Measurements from ENCODE around the gene RPE. TPM values are rescaled to one million over a fixed set of nuclear protein-coding genes. Genes with fewer than 3 reads are reported as not detected.

The RPE gene
- total RNA-seq, 4 donors from 2014 or later = 31.0 to 105 (median 55.5) TPM

DNA sequence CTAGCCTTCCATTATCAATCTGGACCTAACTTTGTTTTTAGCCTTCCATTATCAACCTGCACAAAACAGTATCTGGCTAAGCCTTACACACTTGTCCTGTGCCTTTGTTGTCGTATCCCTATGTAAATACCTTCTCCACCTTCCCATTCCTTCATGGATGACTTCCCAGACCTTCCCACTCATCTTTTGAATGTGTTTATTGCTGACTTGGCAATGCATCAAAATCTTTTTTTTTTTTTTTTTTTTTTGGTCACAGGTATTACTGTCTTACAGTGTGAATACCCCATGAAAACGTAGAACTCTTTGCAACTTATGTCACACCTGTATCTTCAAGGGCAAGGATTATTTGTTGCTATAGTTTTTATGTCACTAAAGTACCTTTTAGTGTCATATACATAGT, 25.7 kb downstream of the RPE start:
- WGBS, 2 donors = 31 to 55% methylated on average over 2 of the region's 2 CpGs
- intact Hi-C loops (cut with DNase I) = no loop called here
- no peak for DNase-seq

DNA sequence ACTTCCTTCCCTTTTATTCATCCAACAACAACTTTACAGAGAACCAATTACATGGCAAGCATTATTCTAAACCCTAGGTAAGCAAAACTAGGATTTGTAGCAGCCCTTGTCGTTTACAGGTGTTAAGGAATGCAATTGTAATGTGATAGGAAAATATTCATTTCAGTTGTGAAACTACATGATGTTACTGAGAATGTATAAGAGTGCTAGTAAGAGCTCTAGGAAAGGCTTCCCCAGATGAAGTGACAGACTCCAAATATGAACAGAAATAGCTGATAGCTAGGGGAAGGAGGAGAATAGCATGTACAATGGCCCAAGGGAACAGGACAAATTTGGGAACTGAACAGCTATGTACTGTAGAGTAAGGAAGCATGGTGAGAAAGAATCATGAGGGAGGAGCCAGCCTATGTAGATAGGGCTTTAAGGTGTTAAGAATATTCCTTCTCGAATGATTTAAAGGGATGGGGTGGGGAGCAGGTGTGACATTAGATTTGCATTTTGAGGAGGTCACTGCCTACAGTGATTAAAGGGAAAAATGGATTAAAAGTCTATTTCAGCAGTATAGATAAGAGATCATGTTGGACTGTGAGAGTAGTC, 31.7 kb downstream of the RPE start:
- Histone ChIP-seq H3K27ac (no peak overlapping the region), H3K27me3 (no peaks in the 10 kb centered on the region), H3K9me3 (no peaks in the 10 kb centered on the region), H3K4me1 (no peaks in the 10 kb centered on the region), H3K4me3 (no peak overlapping the region), H3K36me3 (peaks cover 0 to 2% (median 0%) of the 10 kb centered on the region in 3 donors)
- intact Hi-C loops (cut with DNase I) = no loop called here
- TF ChIP-seq, protein P1, sequence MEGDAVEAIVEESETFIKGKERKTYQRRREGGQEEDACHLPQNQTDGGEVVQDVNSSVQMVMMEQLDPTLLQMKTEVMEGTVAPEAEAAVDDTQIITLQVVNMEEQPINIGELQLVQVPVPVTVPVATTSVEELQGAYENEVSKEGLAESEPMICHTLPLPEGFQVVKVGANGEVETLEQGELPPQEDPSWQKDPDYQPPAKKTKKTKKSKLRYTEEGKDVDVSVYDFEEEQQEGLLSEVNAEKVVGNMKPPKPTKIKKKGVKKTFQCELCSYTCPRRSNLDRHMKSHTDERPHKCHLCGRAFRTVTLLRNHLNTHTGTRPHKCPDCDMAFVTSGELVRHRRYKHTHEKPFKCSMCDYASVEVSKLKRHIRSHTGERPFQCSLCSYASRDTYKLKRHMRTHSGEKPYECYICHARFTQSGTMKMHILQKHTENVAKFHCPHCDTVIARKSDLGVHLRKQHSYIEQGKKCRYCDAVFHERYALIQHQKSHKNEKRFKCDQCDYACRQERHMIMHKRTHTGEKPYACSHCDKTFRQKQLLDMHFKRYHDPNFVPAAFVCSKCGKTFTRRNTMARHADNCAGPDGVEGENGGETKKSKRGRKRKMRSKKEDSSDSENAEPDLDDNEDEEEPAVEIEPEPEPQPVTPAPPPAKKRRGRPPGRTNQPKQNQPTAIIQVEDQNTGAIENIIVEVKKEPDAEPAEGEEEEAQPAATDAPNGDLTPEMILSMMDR (IDR thresholded peaks at IDR 0.05) = no peak
- TF ChIP-seq POLR2A (IDR thresholded peaks at IDR 0.05) = no peak
- 56 to 73% methylated on average over 2 of the region's 2 CpGs for WGBS, 2 donors
- no peak for DNase-seq

More for the DNA sequence above, 25.7 kb downstream of the RPE start:
- Histone ChIP-seq H3K4me3 (no peak overlapping the region), H3K27ac (no peak overlapping the region), H3K27me3 (no peaks in the 10 kb centered on the region), H3K36me3 (peaks cover 0 to 62% (median 4%) of the 10 kb centered on the region in 3 donors), H3K4me1 (no peaks in the 10 kb centered on the region), H3K9me3 (no peaks in the 10 kb centered on the region)
- TF ChIP-seq, protein P1 (IDR thresholded peaks at IDR 0.05) = no peak
- no peak for TF ChIP-seq POLR2A (IDR thresholded peaks at IDR 0.05)

DNA sequence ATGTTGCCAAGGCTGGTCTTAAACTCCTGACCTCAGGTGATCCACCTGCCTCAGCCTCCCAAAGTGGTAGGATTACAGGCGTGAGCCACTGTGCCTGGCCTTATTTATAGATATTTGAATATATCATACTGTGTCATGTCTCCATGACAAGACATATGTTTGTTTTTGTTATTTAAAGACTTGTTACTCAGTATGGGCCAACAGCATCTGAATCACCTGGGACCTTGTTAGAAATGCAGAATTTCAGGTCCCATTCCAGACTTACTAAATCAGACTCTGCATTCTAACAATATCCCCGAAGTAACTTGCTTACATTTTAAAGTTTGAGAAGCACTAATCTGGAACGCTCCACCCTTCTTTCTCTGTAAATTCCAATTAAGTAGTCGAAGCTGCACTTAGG, 33.2 kb downstream of the RPE start:
- Histone ChIP-seq H3K27ac (no peak overlapping the region), H3K36me3 (no peaks in the 10 kb centered on the region), H3K9me3 (no peaks in the 10 kb centered on the region), H3K4me1 (no peaks in the 10 kb centered on the region), H3K4me3 (no peak overlapping the region), H3K27me3 (no peaks in the 10 kb centered on the region)
- whole genome bisulfite sequencing, 2 donors = 85 to 91% methylated on average over 4 of the region's 4 CpGs
- intact Hi-C loops (cut with DNase I) = no loop called here
- DNase-seq = no peak
- TF ChIP-seq, protein P1 (IDR thresholded peaks at IDR 0.05) = no peak
- TF ChIP-seq POLR2A (IDR thresholded peaks at IDR 0.05) = no peak

DNA sequence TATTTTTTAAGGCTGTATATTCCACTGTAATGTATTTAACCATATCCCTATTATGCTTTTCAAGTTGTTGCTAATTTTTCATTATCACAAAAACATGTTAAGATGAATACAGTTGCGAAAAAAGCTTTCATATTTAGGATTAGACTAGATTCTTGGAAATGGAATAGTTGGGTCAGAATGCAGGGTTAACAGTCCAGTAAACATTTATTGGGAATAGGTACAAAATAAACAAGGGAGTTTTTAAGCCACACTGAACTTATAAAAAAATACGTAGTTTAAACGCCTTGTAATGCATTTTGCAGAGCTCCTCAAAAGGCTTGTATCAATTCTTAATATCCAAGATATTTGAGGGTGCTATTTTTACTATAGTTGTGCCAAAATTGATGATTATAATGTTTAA, 35.6 kb downstream of the RPE start:
- WGBS, 2 donors = 91 to 92% methylated on average over 3 of the region's 3 CpGs
- TF ChIP-seq, protein P1 (IDR thresholded peaks at IDR 0.05) = no peak
- no peak for TF ChIP-seq POLR2A (IDR thresholded peaks at IDR 0.05)
- intact Hi-C loops (cut with DNase I) = no loop called here

DNA sequence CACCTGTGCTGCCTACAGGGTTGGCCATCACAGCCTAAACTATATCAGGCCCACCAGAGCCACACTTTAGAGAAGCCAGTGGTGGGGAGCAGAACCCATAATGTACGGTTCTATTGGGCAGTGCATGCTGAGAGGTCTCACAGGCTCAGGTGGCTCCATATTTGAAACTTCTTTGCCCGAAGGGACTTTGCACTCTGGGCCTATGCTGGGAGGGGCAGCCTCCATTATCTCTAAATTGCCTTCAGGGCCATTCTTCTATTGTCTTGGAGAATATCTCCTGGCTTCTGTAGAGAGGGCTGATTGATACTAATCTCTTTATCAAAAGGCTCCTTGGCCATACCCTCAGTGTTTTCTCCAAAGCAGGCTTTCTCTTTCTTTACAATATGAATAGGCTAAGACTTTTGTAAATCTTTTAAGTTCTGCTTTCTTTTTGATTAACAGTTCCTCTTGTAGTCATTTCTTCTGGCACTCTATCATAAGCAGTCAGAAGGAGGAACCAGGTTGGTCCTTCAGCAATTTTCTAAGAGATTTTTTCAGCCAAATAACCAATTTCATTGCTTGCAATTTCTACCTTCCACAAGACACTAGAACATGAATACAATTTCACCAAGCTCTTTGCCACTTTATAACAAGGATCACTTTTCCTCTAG, 44.5 kb downstream of the RPE start:
- DNase-seq = no peak
- H3K4me1 ChIP-seq = no peaks in the 10 kb centered on the region
- intact Hi-C loops (cut with DNase I) = no loop called here
- WGBS, 2 donors = 83 to 94% methylated on average over 2 of the region's 2 CpGs
- TF ChIP-seq, protein P1 (IDR thresholded peaks at IDR 0.05) = no peak
- TF ChIP-seq POLR2A (IDR thresholded peaks at IDR 0.05) = no peak
- H3K36me3 ChIP-seq = peaks cover 0 to 14% (median 0%) of the 10 kb centered on the region in 3 donors
- H3K9me3 ChIP-seq = peaks cover 0 to 3% (median 0%) of the 10 kb centered on the region in 3 donors
- H3K27me3 ChIP-seq = no peaks in the 10 kb centered on the region
- H3K27ac ChIP-seq = no peak overlapping the region
- no peak overlapping the region for H3K4me3 ChIP-seq

More for the DNA sequence above, 35.6 kb downstream of the RPE start:
- Histone ChIP-seq H3K4me1 (no peaks in the 10 kb centered on the region), H3K27me3 (no peaks in the 10 kb centered on the region), H3K9me3 (no peaks in the 10 kb centered on the region), H3K27ac (no peak overlapping the region), H3K36me3 (peaks cover 0 to 13% (median 0%) of the 10 kb centered on the region in 3 donors), H3K4me3 (no peak overlapping the region)
- DNase-seq = no peak
